Stimulated activated CD8-positive, alpha-beta memory T cell treated with anti-CD3 and anti-CD28 coated beads, Interleukin-7, amount 100 ng/mL, for 4 hours (primary cell): ENCODE data around the gene ATG14.
A peak's percentile ranks its signal among the peaks of the same experiment; 100 is the strongest.
"Not testable (repeated sequence)": the region's sequence is repeated elsewhere in the genome, so short reads cannot be mapped to it uniquely, and the experiment has no call there.

Source experiments
- DNase-seq, 2 donors: peaks; one replicate each; pipeline ENCODE4 v3.0.0-alpha.2; 2020; ENCODE audit warnings: low read depth in 2 of 2

ATG14 gene

GRCh38 chr14:55433880-55434804, 22.5 kb upstream of the ATG14 start:
- no peak for DNase-seq

DNA sequence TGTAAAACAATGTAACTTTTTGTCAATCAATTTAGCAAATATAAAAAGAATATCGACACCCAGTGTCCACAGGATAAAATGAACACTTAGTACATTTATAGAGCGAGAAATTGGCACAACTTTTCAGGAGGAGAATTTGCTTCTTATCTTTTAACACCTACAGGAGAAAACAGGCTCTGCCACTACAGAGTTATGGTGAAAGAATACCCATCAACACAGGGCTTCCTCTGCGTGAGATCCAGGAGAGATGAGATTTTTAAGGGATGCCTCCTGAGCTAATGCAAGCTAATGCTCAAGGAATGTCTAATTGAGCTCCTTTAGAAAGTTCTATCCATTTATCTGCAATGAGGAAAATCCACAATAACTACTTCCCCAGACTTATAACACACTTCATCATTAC, 21.0 kb upstream of the ATG14 start:
- no peak for DNase-seq

DNA sequence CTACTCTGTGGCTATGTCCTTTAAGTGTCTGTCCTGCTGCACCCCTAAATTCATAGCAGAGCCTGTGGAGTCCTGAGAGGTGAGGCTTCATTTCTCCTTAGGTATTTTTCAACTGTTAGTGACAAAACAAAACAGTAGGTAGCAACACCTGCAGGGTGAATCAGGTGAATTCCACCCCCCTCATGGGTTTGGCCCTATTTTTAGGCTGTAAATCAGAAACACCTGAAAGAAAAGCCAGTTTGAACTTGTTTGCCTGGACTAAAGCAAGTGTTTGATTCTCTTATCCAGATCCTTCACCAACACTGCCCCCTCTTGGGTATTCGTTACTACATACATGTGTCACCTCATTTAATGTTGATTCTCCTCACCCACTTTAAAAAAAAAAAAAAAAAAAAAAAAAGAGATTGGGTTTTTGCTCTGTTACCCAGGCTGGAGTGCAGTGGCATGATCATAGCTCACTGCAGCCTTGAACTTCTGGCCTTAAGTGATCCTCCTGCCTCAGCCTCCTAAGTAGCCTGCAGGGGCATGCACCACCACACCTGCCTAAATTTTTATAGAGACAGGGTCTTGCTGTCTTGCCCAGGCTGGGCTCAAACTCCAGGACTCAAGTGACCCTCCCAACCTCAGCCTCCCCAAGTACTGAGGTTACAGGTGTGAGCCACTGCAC, 18.5 kb upstream of the ATG14 start:
- DNase-seq = peak in 1 of 2 donors; percentile 28

DNA sequence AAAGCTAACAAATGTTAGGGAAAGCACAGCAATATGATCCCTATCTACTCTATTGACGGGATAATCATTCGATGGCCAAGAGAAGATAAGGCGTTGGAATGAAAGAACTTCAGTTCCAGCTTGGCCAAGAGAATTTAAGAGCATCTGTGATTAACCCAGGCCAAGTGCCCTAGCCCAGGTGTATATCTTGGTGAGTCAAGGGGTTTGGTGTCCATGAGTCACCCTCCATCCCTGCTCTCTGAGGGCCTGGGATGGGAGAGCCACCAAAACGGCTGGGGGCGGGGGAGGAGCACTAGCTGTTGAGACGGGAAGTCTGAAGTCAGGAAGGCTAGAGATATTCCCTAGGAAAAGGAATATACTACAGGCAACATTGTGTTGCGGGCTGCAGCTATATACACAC, 15.8 kb upstream of the ATG14 start:
- DNase-seq = no peak

DNA sequence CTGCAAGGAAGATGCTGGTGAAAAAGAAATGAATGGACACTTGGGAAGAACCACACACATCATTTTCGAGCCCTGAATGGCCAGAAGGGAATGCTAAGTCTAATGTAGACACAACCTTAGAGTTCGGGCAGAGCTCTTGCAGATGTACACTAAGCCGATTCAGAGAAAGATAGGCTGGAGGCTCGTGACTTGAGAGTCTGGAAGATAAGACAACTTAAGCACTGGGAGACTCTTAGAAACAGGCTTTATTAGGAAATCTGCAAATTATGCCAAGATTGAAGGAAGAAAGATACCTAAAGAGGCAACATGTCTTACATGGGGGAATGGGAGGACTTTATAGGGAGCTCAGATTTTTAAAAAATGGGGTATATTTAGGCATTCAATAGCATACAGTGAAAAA, 15.3 kb upstream of the ATG14 start:
- no peak for DNase-seq

GRCh38 chr14:55425091-55425490, 13.5 kb upstream of the ATG14 start:
- no peak for DNase-seq

GRCh38 chr14:55423969-55424368, 12.3 kb upstream of the ATG14 start:
- no peak for DNase-seq

GRCh38 chr14:55422338-55422737, 10.7 kb upstream of the ATG14 start:
- DNase-seq = not testable (repeated sequence)

DNA sequence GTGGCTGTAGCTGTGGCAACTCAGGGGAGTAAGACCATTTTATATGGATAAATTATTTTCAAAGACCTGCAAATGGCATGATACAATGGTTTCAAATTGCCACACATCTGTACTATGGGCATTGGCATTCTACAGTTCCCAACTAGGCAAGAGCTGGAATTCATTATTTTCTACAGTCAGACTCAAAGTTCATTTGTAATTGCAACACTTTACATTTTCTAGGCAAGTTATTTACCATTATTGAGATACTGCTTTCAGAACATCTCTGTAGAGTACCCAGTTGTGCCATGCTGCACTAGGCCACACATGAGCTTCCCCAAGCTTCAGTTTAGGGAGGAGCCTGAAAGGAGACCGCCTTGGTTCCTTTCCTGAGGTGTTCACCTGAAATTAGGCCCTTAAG, 8.0 kb upstream of the ATG14 start:
- no peak for DNase-seq

GRCh38 chr14:55418411-55418810, 6.8 kb upstream of the ATG14 start:
- DNase-seq = no peak

GRCh38 chr14:55417955-55418354, 6.3 kb upstream of the ATG14 start:
- no peak for DNase-seq

DNA sequence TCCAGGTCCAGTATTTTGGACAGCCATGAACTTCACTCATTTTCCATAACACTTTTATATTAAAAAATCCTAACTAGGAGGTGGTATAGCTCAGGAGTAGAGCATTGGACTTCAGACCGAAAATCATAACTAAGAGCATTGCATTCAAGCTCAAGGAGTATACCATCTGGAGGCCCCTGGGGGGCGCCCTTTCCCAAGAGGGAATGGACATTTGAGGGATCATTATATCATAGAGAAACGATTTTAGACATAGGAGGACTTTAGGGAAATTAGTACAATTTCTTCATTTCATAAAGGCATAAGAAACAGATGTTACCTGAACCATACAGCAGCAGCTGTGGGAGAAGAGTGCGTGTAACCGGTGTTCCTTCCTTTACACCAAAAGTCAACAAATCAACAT, 5.2 kb upstream of the ATG14 start:
- DNase-seq = no peak

DNA sequence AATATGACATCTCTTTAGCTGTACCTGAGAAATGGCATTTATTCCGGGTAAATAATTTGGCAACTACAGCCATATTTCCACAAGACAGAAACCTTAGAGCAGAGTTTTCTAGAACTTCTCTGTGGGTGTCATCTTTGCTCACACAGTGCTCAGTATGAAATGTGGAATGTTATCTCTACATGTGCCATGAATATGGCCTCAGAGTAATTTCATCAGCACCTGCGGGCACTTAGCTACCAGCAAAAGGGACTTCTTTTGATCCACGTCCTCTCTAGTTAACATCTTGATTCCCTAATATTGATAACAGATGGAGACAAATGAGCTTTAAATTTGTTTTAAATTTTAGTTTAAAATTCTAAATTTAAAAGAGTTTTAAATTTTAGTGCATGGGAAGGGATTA, 2.9 kb upstream of the ATG14 start:
- DNase-seq = no peak

DNA sequence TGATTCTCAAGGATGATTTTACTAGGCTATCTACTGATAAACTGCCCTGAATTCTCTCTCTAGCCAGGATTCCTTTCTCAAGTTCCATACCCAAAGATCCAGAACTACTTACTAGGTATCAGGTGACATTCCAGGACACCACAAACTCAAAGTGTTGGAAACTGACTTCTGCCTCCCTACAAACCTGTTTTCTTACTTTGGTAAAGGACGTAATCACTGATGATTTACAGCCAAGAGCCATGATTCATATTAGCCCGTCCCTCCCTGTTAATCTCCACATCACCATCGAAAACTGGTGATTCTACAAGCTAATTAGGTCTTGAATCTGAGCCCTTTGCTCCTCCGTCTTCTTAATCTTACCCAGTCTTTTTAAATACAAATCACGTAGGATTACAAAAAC, 1.0 kb upstream of the ATG14 start:
- DNase-seq = no peak

DNA sequence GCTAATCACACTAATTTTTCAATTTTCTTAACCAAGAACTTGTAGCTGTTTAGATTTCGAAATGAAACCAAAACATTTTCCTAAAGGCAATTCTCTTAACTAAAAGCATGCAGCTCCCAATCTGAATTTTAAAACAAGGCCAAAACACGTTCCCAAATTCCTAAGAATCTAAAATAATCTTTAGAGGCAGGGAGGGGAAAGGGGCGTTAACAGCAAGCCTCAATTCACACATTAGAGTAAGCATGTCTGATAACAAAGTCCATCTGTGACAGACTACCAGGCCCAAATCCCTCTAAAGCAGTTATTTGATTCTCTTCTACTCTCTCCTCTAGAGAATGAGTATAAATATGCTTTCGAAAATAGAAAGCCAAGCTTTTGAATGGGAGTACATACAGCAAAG, 754 bp downstream of the ATG14 start:
- no peak for DNase-seq

GRCh38 chr14:55404173-55404854, 7.3 kb downstream of the ATG14 start:
- no peak for DNase-seq

DNA sequence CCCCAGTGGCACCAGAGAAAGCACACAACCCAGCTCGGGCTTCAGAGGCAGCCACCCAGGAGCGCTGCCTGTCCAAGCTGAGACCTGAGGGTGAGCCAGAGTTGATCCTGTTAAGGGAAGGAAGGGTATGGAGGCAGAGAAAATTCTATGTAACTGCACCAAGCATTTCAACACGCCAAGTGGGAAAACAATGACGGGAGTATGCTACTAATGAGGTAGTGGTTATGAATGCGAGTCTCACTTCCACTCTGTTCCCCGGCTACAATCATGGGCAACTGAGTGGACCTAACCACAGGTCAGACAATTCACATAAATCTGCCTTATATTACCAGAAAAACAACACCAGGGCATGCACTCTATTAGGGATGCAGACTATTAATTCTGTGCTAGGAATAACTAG, 9.9 kb downstream of the ATG14 start:
- no peak for DNase-seq

- DNase-seq = no peak
These were observed 11.8 kb downstream of the ATG14 start for GRCh38 chr14:55399852-55400251.

DNA sequence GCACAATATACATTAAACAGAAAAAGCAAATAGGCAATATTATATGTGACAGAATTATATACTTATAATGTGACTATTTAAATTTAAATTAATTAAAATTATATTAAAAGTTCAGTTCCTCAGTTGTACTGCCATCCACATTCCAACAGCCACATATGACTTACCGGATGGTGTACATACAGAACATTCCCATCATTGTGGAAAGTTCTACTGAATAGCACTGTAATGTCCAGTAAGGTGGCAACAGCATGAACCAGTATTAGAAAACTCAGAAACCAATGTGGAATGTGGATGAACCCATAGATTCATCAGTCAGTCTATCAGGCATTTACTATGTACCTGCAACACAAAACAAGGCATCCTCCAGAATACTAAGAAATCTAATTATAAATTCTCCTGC, 12.4 kb downstream of the ATG14 start:
- DNase-seq = no peak

DNA sequence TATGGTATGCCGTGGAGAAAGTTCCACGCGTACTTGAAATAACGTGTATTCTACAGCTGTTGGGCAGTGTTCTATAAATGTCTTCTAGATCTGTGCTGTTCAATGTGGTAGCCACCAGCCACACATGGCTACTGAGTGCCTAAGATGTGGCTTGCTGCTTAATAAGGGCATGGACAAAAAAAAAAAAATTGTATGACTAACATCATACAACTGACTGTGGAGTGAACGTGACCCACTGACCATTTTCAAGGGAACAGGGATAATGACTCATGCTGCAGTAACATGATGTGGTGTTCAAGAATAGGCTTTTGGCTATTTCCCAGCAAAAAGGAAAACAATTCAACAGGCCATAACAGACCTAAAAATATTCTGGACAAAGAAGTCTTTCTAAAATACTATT, 13.0 kb downstream of the ATG14 start:
- DNase-seq = no peak

DNA sequence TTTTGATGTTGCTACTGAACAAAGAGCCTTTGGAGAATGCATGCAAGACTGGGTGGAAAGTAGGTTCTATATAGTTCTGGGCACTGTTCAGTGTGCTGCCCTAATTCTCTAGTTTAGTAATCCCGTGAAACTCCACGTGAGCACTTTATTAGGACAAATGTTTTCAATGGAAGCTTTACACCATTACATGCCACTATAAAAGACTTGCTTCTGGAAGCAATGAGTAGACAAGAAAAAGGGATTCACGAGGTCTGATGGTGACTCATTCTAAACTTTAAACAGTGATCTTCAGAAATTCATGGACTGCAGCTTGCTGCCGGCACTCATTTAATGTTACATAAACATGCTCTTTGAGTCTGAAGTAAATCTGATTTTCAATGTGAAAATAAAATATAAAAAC, 22.3 kb downstream of the ATG14 start:
- no peak for DNase-seq

DNA sequence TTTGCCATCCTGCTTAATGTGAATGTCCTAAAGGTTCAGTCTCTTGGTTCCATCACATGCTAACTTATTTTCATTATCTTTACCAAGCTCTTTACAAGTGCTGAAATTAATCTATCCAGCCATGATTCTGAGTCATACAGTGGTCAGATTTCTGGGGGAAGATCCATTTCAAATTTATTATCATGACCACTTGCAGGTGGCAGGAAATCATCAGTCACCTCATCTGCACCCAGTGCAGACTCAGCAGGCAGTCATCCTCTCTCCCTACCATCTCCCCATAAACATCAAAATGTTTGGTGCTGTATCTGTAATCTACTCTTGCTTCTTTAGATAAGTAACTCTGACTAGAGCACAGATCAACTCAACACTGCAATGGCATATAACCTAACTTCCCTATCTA, 23.5 kb downstream of the ATG14 start:
- DNase-seq = no peak

DNA sequence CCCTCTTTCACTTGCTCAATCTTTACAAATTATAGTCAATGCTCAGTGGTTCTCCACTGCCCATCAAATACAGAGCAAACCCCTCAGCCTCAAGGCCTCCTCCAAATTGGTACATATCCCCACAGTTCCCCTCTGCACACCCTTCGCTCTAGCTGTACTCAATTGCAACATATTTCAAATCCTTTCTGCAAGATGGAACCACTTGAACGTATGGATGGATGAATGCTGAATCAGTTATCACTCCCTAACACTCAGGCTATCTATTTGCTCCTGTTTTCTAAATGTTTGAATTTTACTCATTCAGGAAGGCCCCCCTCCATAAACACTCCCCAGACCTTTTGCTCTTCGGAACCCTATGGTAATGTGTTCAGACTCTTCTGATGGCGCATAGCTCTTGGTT, 24.5 kb downstream of the ATG14 start:
- DNase-seq = no peak
